ENCODE data around the gene SPI1.

Gene SPI1

DNA sequence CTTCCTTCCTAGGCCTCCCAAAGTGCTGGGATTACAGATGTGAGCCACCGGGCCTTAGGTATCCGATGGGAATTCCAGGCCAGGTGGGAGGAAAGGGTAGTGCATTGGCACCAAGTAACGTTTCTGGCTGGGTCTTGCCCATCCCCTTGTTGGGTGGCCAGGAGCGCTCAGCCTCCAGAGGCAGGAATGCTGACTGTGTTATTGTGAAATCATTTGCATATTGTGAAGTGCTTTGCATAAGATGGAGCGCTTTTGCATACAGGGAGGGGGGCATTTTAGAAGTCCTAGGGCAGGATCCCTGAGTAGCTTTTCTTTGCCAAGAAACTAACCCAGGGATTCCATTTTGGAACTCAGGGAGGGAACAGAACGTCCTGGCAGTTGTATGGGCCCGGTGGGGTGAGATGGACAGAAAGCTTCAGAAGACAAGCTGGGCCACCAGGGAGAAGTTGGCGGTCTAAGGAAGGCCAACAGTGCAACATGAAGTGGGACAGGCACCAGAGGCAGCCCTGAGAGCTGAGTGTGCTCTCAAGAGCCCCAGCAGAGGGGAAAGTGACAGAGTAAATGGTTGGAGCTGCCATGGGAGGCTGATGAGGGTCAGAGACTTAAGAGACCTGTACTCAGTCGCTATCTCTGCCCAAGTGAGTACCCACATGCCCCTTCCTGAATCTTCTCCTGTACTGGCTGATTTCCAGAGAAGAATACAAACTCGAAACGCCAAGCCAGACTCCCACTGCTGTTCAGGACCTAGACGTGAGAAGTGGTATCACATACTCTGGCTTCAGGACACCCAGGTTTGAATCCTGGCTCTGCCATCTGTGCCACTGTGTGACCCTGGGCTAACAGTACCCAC is 28.8 kb upstream of the SPI1 start:
- no peak for DNase-seq (ENCODE audit: low read depth in 2 of 2)

DNA sequence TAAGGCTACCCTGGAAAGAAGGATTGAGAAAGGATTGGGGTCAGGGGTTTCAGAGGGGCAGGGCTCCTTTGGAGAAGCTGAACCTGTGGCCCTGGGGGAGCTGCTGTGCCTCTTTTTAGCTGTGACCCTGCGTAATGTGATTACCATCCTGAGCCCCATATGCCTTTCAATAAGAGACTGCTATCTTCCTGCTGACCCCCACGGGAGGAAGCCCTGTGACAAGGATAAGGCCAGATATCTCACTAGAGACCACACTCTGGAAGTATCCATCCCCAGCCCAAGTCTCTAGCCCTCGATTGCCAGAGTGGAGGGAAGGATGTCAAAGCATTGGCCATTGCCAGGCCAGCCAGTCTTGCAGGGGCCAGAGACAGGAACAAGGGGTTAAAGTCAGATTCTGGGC is 25.2 kb upstream of the SPI1 start:
- DNase-seq (ENCODE audit: low read depth in 2 of 2) = no peak

DNA sequence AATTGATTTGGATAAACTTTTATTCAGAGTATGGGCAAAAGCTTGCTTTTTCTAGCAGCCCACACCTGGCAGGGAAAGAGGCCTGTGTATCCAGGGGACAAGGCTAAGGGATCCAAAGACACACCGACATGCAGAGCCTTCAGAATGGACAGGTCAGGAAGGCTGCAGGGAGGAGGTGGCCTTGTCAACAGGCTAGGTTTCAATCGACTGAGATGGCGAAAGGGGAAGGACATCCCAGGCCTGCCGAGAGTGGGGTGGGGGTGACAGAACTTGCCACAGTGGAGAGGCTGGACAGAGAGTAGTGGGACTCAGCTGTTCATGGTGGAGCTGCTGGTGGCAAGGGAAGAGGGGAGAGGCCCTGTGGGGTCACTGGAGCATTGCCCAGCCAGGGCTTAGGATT is 24.8 kb upstream of the SPI1 start:
- DNase-seq (ENCODE audit: low read depth in 2 of 2) = no peak

DNA sequence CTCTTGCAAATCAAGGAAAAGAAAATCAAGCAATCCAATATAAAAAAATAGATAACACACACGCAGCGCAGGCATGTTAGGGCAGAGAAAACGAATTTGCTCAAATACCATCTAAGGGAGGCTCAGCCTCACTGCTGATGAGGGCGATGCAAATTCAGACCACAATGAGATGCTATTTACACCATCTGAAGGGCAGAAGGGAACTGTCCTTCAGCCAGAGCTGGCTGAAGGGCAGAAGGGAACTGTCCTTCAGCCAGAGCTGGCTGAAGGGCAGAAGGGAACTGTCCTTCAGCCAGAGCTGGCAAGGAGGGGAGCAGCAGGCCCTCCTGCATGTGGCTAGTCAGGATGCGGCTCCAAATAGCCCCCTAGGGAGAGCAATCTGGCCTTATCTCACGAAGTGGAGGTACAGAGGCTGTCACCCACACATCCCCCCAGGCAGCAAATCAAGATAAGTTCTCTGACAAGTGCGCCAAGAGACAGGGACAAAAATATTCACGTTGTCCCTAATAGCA is 22.5 kb upstream of the SPI1 start:
- DNase-seq (ENCODE audit: low read depth in 2 of 2) = no peak

DNA sequence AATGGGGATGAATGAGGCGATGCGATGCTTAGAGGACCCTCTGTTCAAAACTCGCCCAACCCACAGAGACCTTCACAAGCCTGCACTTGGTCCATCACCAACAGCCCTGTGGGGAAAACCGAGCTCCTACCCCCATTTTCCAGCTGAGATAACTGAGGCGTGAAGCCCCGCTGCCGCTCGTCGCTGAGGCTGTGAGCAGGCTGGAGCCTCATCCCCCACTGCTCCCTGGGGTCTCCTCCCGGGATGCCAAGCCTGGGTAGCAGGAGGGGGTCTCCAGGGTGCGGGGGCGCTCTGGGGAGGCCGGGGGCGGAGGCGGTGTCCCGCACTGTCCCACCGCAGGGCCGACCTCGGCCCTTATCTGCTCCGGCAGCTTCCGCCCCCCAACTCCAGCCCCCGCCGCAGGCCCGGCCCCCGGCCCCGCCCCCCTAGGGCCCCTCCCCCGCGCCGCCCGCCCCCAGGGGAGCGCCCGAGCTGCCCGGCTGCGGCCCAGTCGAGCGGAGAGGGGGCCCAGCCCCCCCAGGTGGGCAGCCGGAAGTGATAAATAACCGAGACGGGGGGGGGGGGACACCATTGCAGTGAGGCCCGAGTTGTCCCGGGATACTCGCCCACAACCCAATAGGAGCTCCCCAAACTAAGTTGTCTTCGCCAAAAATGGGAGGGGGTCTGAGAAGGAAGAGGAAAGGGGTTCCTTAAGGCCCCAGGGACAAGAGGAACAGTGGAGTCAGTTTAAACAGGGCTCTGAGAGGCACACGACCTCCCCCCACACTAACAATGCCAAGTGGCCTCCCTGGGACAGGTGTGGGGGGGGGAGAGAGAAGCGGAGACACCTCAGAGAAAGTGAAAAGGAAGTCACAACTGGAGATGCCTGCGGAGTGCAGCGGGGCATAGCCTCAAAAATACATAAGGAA is 21.8 kb upstream of the SPI1 start:
- no peak for DNase-seq (ENCODE audit: low read depth in 2 of 2)

DNA sequence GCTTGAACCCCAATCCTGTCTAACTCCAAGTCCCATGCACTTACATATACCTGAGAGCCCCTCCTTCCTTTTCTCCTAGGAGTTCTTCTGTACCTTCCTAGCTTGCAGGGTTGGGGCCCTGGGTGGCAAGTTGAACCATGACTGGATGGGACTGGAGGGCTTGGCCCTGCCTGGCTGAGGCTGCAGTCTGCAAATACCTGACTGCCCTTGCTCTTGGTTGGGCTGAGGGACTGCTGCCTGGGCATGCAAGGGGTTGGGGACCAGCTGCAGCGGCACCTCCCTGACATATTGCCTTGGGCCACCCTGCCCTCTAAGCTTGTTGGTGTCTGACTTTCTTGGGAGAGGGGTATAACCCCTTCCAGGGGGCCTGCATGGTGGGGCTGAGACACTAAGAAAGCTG is 20.2 kb upstream of the SPI1 start:
- DNase-seq (ENCODE audit: low read depth in 2 of 2) = no peak

DNA sequence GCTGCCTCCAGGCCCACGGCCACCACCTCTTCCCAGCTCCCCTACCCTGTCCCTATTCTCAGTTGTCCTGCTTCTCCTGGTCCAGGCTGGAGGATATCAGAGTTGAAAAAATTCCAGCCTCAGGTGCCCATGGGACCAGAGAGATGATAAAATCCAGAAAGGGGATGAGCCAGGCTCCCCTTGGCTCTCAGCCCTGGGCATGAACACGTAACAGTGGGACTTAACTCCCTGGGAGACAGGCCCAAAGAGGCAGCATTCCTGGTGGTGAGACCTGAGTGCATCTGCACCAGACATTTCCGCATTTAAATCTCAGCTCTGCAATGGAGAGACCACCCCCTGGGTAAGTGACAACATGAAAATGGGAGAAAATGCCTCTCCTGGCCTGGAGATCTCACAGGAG is 19.7 kb upstream of the SPI1 start:
- DNase-seq (ENCODE audit: low read depth in 2 of 2) = no peak

DNA sequence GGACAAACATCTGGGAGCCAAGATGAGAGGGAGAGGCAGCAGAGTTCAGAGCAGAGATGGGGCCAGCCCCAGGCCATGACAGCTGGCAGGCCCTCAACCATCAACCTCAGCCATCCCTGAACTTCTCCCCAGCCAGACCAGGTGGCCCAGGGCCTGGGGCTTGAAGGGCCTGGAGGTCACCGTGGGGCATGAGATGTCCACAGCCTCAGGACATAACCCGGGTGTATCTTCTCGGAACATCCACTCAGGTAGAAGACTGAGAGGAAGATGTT is 17.6 kb upstream of the SPI1 start:
- no peak for DNase-seq (ENCODE audit: low read depth in 2 of 2)

DNA sequence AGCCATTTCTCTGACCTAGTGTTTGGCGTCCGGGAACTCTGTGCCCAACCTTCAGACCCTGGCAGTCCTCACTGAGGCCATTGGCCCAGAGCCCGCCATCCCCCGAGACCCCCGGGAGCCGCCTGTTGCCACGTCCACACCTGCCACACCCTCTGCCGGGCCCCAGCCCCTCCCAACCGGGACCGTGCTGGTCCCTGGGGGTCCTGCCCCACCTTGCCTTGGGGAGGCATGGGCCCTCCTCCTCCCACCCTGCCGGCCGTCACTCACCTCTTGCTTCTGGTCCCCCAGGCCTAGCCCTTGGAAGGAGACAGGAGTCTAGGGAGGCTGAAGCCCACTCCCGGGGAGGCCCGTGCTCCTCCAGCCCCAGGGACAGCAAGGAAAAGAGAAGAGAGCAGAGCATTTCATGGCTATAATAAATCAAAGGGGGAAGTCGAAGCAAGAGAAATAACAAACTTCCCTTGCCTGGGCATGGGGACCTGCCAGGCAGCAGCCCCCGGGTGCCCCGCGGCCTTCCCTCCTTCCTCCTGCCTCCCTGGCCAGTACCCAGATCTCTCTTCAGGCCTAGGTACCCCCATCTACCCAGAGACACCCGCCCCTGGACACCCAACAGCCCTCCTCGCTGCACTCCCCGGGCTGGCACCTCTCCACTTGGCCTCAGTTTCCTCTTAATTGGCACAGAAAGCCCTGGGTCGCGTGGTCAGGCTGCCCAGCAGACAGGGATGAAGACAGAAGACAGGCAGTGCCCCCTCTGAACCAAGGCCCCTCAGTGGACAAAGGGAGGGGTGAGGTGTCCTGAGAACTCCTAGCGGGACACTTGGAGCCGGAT is 17.1 kb upstream of the SPI1 start:
- DNase-seq (ENCODE audit: low read depth in 2 of 2) = no peak

DNA sequence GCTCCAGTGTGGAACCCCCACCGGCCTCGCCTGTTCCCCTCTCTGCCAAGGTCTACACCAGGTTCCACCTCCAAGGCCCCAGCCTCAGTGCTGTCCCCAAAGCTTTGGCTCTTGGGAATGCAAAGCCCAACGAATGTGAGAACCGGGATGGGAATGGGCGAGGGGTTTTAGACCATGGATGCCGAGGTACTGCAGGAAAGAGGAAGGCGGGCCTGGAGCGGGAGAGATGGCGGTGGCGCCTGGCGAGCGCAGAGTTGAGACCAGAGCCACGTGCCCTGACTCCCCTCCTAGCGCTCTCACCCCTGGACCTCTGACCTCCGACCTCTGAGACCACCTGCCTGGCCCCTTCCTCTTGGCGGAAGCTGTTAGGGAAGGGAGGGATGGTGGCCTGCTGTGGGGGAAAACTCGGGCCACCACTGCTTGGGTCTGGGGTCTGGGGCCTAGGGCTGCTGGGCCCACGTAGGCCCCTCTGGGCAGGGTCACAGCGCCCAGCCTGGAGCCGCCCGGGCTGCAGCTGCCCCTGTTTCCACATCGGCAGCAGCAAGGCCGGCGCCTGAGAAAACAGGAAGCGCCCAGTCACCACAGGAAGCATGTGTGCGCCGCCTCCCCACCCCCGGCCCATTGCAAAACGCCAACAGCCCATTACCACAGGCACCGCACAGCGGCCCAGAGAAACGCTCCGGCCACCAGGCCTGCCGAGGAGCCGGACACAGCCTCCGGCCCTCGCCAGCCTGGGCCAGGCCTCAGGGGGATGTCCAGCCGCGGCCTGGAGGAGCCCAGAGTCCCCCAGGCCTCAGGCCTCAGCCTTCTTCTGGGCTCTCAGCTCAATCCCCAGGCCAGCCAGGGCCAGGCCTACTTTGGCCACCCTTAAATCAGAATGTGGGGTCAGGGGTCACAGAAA is 16.2 kb upstream of the SPI1 start:
- DNase-seq (ENCODE audit: low read depth in 2 of 2) = peak in 1 of 2 donors; percentile 23

DNA sequence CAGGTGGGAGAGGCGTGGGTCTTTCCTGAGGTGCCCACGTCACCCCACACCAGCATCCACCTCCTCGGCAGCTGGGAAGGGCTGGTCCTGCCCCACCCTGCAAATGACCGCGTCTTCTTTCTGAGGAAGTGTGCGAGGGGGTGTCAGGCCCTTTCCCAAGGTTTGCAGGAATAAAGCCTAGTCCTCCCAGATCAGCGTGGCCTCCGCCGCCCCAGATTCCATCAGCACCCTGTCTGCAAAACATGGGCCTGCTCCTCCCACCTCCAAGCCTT is 15.6 kb upstream of the SPI1 start:
- DNase-seq (ENCODE audit: low read depth in 2 of 2) = no peak

DNA sequence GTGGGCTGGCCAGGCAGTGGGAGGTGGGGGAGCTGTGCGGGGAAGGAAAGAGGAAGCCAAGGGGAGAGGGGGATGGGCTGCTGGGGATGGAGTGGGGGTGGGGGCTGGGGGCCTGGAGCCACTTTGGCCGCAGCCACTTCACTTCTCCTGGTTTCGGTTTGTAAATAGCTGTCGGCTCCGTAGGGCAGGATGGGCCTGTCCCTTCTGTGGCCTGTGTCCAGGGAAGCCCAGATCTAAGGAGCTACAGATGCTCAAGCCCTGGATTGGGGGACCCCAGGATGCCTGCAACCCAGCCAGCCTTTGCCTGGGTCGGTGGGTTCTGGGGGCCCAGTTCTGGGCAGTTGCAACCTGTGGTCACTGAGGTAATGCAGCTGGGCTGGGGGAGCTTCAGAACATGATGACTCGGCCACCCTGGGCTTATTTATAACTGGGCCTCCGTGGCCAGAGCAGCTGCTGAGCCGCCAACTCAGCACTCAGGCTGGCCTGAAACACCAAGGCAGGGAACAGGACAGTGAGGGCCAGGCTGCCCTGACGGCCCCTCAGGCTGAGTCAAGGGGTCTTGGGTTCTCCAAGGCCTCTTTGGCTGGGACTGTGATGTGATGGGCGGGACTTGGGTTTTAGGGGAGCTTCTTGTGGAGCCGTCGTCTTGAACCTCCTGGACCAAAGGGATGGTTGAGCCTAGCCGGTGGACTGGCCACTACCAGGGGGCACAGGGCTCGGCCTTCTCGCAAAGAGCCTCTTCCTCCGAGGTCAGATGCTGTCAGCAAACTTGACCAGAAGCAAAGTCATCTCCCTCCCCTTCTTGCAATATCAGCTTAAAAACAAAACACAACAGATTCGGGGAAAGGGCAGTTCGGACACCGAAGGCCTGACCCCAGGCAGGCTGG is 15.1 kb upstream of the SPI1 start:
- no peak for DNase-seq (ENCODE audit: low read depth in 2 of 2)

DNA sequence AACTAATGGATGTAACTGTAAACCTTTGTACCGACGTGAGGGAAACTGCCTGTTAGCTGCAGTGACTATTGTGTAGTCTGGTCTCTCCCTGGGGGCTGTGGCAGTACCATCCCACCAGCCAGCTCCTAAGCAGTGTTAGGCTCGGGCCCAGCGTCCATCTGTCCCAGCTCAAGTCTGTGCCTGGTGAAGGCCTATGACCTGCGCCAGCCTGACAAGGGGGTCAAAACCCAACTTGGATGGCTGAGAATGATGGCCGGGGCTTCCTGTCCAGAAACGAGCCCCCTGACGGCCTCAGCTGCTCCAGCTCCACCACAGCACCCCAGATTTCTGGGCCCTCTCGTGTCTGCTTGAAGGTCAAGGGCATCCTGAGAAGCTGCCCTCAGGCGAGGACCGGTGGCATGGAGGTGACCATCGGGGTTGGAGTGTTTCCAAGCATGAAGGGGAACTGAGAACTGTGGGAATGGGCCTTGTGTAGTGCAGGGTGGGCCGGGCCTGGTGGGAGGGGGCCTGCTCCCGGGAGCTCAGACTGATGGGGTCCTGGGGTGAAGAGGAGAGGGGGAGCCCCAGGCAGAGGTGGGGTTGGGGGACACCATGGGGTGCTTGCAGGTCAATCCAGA is 14.3 kb upstream of the SPI1 start:
- no peak for DNase-seq (ENCODE audit: low read depth in 2 of 2)

DNA sequence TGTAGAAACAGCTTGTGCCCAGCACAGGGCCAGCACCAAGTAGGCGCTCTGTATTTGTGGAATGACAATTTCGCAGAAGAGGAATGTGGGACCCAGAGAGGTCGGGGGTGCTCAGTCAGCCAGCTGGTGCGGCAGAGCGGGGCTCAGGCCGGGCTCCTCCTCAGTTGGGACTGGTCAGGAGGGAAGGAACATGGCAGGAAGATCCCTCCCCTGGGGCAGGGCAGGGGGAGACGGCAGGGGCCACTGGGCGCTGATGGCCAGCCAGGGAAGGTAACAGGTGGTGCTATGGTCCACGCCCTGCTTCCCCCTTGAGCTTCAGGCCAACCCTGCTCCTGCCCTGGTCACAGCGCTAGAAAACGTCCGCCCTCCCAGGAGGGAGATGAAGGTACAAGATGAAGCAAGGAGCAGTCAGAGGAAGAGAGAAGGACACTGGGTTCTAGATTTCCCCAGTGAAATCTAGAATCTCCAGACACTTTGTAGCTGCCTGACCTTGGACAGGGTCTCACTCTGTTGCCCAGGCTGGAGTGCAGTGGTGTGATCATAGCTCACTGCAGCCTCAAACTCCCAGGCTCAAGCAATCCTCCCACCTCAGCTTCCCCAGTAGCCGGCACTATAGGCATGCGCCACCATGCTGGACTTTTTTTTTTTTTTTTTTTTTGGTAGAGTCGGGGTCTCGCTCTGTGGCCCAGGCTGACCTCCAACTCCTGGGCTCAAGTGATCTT is 13.5 kb upstream of the SPI1 start:
- DNase-seq (ENCODE audit: low read depth in 2 of 2) = no peak

DNA sequence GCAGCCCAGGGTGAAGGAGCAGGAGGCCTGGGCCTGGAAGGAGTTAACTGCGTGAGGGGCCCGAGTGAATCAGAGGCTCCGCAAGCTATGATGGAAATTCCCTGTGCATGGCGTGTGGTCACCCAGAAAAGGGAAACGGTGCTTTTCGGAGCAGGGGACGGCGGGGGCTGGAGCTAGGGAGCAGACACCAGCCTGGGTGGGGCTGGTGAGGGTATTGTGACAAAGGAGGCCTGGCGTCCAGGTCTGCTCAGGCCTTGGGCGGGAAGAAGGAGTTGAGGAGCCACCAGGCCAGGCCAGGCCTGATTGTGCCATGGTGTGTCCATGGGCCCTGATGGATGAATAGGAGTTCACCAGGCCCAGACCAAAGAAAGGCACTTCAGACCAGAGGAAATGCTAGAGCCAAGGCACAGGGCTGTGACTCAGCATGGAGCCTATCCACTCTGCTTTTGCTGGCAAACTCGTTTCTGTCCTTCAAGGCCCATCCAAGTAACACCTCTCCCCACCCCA is 12.8 kb upstream of the SPI1 start:
- no peak for DNase-seq (ENCODE audit: low read depth in 2 of 2)

DNA sequence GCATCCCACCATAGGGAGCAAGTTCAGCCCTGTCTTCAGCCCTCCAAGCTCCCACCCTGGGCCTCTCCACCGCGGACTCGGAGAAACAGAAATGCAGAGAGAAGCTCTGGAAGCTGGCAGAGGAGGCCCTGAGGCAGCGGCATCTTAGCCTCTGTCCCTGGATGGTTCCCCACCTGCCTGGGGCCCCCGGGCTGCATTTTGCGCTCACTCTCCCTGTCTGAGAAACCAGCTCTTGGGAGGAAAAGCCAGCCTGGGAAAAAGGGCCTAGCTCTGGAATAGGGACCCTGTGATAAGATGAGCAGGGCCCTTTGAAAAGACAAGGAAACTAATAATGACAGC is 12.0 kb upstream of the SPI1 start:
- no peak for DNase-seq (ENCODE audit: low read depth in 2 of 2)

DNA sequence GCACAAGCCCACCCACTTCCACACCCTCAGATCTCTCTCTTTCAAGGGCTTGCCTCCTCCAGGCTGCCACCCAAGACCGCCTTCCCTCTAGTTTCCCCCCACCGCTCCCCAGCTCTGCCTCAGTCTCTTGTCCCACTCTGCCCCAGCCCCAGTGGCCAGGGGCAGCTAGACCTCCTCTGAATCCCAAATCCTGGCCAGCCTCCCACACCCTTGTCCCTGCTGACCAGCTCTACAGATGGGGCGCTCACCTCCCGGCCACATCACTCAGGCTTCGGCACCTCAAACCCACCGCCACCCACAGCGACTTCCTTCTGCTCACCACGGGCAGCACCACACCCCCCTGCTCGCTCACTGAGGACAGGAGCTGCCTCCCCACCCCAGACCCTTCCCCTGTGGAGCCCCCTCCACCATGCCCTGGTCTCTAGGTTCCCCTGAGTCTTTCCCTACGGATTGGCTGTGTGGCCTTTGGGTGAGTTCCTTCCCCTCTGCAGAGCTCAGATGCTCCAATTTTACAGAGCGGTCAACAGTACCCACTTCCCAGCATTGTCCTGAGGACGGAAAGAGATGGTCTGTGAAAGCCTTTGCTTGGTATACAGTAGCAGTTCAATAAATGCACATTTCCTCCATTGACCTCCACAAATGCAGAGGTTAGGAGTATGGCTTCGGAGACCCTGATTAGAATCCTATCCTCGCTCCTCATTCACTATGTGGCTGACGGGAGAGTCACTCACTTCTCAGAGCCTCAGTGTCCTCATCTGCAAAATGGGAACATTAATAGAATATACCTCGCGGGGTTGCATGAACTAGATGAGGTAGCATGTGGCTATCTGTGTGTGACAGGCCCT is 11.5 kb upstream of the SPI1 start:
- DNase-seq (ENCODE audit: low read depth in 2 of 2) = no peak

All from stimulated activated CD4-positive, alpha-beta T cell treated with anti-CD3 and anti-CD28 coated beads, Interleukin-1b, Interleukin-23, amount 100 ng/mL, for 1 hour (primary cell).